RWPE1 (cell line): ENCODE data around the gene CRCP.
"Not testable (repeated sequence)": the region's sequence is repeated elsewhere in the genome, so short reads cannot be mapped to it uniquely, and the experiment has no call there.

Source experiments
- CTCF ChIA-PET: fragments of 350-600 bp; sonication (Branson Sonifier 250); formaldehyde crosslinking; extraction: SDS; loops from one replicate; lab custom pipeline; 2021; lab: Yijun Ruan, JAX
- POLR2A ChIA-PET: fragments of 400-600 bp; formaldehyde crosslinking; extraction: SDS; loops from one replicate; lab custom pipeline; 2020; ENCODE audit warnings: antibody characterized with exemption; ENCODE audit not compliant: low non-redundant PET; lab: Yijun Ruan, JAX
- DNase-seq: peaks from one replicate; pipeline ENCODE4 v3.0.0; 2012; ENCODE audit warnings: low spot score
- H3K27ac ChIP-seq: fragments of 450-650 bp; 2 replicates; pipeline ENCODE4 v1.5.1; 2017
- CTCF ChIP-seq: fragments of 450-650 bp; conservative IDR thresholded peaks from 2 replicates; pipeline ENCODE4 v1.5.1; 2017; ENCODE audit warnings: low read depth, mild to moderate bottlenecking

Gene CRCP

GRCh38 chr7:66169616-66170015 is 55.0 kb downstream of the CRCP start:
- peak; percentile 33 for DNase-seq
- POLR2A ChIA-PET = no interaction called here
- no peak overlapping the region for H3K27ac ChIP-seq
- TF ChIP-seq CTCF = no peak
- CTCF ChIA-PET = no interaction called here

GRCh38 chr7:66170309-66171231 is 55.9 kb downstream of the CRCP start:
- no peak for DNase-seq
- peak overlapping the region; percentile 27 for H3K27ac ChIP-seq
- TF ChIP-seq CTCF = no peak
- POLR2A ChIA-PET = interaction anchor here (0.6 to 0.7 kb wide), 2 partner anchors 24 to 36 kb away, joined by 3 to 5 read pairs; no protein-coding TSS in a partner anchor
- CTCF ChIA-PET = interaction anchor here (0.6 to 0.8 kb wide), 2 partner anchors 12 to 345 kb away, joined by 3 read pairs; no protein-coding TSS in a partner anchor

- H3K27ac ChIP-seq, DNase-seq, CTCF ChIA-PET, POLR2A ChIA-PET: not testable (repeated sequence)
Observed at GRCh38 chr7:66172536-66173401, 58.1 kb downstream of the CRCP start.

GRCh38 chr7:66173856-66174255 is 59.2 kb downstream of the CRCP start:
- TF ChIP-seq CTCF = no peak
- no peak overlapping the region for H3K27ac ChIP-seq
- CTCF ChIA-PET = no interaction called here
- DNase-seq = no peak
- POLR2A ChIA-PET = no interaction called here

- CTCF ChIA-PET, POLR2A ChIA-PET, DNase-seq, H3K27ac ChIP-seq: not testable (repeated sequence)
Observed at GRCh38 chr7:66175006-66175405, 60.4 kb downstream of the CRCP start.

- no peak for TF ChIP-seq CTCF
Observed at GRCh38 chr7:66176914-66177313, 62.3 kb downstream of the CRCP start.

GRCh38 chr7:66178258-66178657 is 63.6 kb downstream of the CRCP start:
- H3K27ac ChIP-seq = no peak overlapping the region
- no peak for DNase-seq
- ChIA-PET POLR2A (no interaction called here), CTCF (interaction anchor here (0.7 to 1.0 kb wide), 2 partner anchors 10 to 268 kb away, joined by 3 read pairs; no protein-coding TSS in a partner anchor)
- TF ChIP-seq CTCF = no peak

More at GRCh38 chr7:66176914-66177313, 62.3 kb downstream of the CRCP start:
- no peak overlapping the region for H3K27ac ChIP-seq
- no peak for DNase-seq
- ChIA-PET POLR2A (no interaction called here), CTCF (interaction anchor here (0.6 kb wide), 1 partner anchor 124 kb away, joined by 4 read pairs; no protein-coding TSS in a partner anchor)
